Trophoblast cell (in vitro differentiated cells and primary cell): ENCODE measurements around the gene SLC39A2.
A peak's percentile ranks its signal among the peaks of the same experiment; 100 is the strongest.
"Not testable (repeated sequence)": the region's sequence is repeated elsewhere in the genome, so short reads cannot be mapped to it uniquely, and the experiment has no call there.

Experiments
- DNase-seq, 2 donors: peaks; one replicate each; pipeline ENCODE4 v3.0.0-alpha.2; 2016
- H2AFZ ChIP-seq: 2 replicates; pipeline ENCODE4 v1.6.1; 2013; ENCODE audit warnings: low read length, moderate library complexity, mild to moderate bottlenecking; ENCODE audit not compliant: insufficient read depth, poor library complexity
- H2AK5ac ChIP-seq: 2 replicates; pipeline ENCODE4 v1.6.1; 2013; ENCODE audit warnings: mild to moderate bottlenecking, low read length
- H2BK120ac ChIP-seq: 2 replicates; pipeline ENCODE4 v1.6.1; 2013; ENCODE audit warnings: low read length, mild to moderate bottlenecking, moderate library complexity; ENCODE audit not compliant: insufficient read depth, poor library complexity
- H2BK12ac ChIP-seq: 2 replicates; pipeline ENCODE4 v1.6.1; 2013; ENCODE audit warnings: mild to moderate bottlenecking, low read length, moderate library complexity
- H2BK5ac ChIP-seq: 2 replicates; pipeline ENCODE4 v1.6.1; 2013; ENCODE audit warnings: low read length, low read depth, moderate library complexity, mild to moderate bottlenecking; ENCODE audit not compliant: poor library complexity
- H3K14ac ChIP-seq: 2 replicates; pipeline ENCODE4 v1.6.1; 2013; ENCODE audit warnings: mild to moderate bottlenecking, low read length
- H3K18ac ChIP-seq: 2 replicates; pipeline ENCODE4 v1.6.1; 2013; ENCODE audit warnings: mild to moderate bottlenecking, low read length
- H3K23ac ChIP-seq: 2 replicates; pipeline ENCODE4 v1.6.1; 2013; ENCODE audit warnings: low read length
- H3K27ac ChIP-seq: 2 replicates; pipeline ENCODE4 v1.5.1; 2013; ENCODE audit warnings: low read depth, mild to moderate bottlenecking, inconsistent platforms, low read length, moderate library complexity
- H3K27me3 ChIP-seq: 2 replicates; pipeline ENCODE4 v1.6.1; 2013; ENCODE audit warnings: inconsistent platforms, mild to moderate bottlenecking, low read length, moderate library complexity; ENCODE audit not compliant: insufficient read depth
- H3K36me3 ChIP-seq, 2 experiments: 1 replicate in 1 of 2; 2 replicates in 1 of 2; pipeline ENCODE4 v1.6.1; 2013; ENCODE audit warnings: low read length in 2 of 2, mild to moderate bottlenecking in 2 of 2, moderate library complexity in 1 of 2; ENCODE audit not compliant: insufficient read depth in 2 of 2, control insufficient read depth in 1 of 2
- H3K4ac ChIP-seq: 2 replicates; pipeline ENCODE4 v1.6.1; 2013; ENCODE audit warnings: low read depth, mild to moderate bottlenecking, low read length, moderate library complexity
- H3K4me1 ChIP-seq, 2 experiments: 1 replicate in 1 of 2; 2 replicates in 1 of 2; pipeline ENCODE4 v1.6.1; 2013; ENCODE audit warnings: low read length in 2 of 2, mild to moderate bottlenecking in 2 of 2, moderate library complexity in 1 of 2; ENCODE audit not compliant: insufficient read depth in 2 of 2, control insufficient read depth in 1 of 2
- H3K4me2 ChIP-seq: 2 replicates; pipeline ENCODE4 v1.6.1; 2013; ENCODE audit warnings: inconsistent platforms, mild to moderate bottlenecking, low read length, moderate library complexity
- H3K4me3 ChIP-seq: 2 replicates; pipeline ENCODE4 v1.5.1; 2013; ENCODE audit warnings: mild to moderate bottlenecking, low read depth, low read length, inconsistent platforms
- H3K79me1 ChIP-seq: one replicate; pipeline ENCODE4 v1.6.1; 2013; ENCODE audit warnings: low read length
- H3K79me2 ChIP-seq: 2 replicates; pipeline ENCODE4 v1.6.1; 2013; ENCODE audit warnings: low read length, mild to moderate bottlenecking; ENCODE audit not compliant: control insufficient read depth, insufficient read depth, poor library complexity
- H3K9ac ChIP-seq: 2 replicates; pipeline ENCODE4 v1.6.1; 2013; ENCODE audit warnings: mild to moderate bottlenecking, low read length
- H3K9me3 ChIP-seq: 2 replicates; pipeline ENCODE4 v1.6.1; 2013; ENCODE audit warnings: low read depth, mild to moderate bottlenecking, control low read depth, inconsistent platforms, low read length; ENCODE audit not compliant: insufficient read depth
- H4K12ac ChIP-seq: 2 replicates; pipeline ENCODE4 v1.6.1; 2013; ENCODE audit warnings: low read depth, mild to moderate bottlenecking, low read length, moderate library complexity
- H4K8ac ChIP-seq: 2 replicates; pipeline ENCODE4 v1.6.1; 2013; ENCODE audit warnings: low read depth, mild to moderate bottlenecking, low read length, moderate library complexity
- H4K91ac ChIP-seq: one replicate; pipeline ENCODE4 v1.6.1; 2013; ENCODE audit warnings: low read depth, mild to moderate bottlenecking, low read length, moderate library complexity
- whole genome bisulfite sequencing: extraction: QIAGEN DNeasy Blood & Tissue Kit; methylation state at CpG from one replicate; pipeline ENCODE4 v1.1.7; 2013; ENCODE audit warnings: missing lambda C conversion rate; ENCODE audit not compliant: insufficient read length, insufficient coverage; ENCODE audit errors: extremely low coverage; 5-methylcytosine and 5-hydroxymethylcytosine counted together

SLC39A2 gene

GRCh38 chr14:20980906-20981305 lies 18.2 kb upstream of the SLC39A2 start:
- no peak overlapping the region for H2BK5ac ChIP-seq
- no peak overlapping the region for H3K23ac ChIP-seq
- no peaks in the 10 kb centered on the region for H3K9me3 ChIP-seq
- no peak overlapping the region for H3K14ac ChIP-seq
- H4K12ac ChIP-seq = no peak overlapping the region
- H3K27me3 ChIP-seq = no peaks in the 10 kb centered on the region
- H3K18ac ChIP-seq = no peak overlapping the region
- H3K4me3 ChIP-seq = no peak overlapping the region
- no peak overlapping the region for H2BK12ac ChIP-seq
- no peak overlapping the region for H4K91ac ChIP-seq
- no peaks in the 10 kb centered on the region for H3K36me3 ChIP-seq
- no peaks in the 10 kb centered on the region for H3K79me1 ChIP-seq
- no peak for DNase-seq
- no CpG with 5 or more reads among the region's 1 CpG for WGBS
- H3K4me2 ChIP-seq = no peak overlapping the region
- H3K9ac ChIP-seq = no peak overlapping the region
- H3K4ac ChIP-seq = no peak overlapping the region
- no peak overlapping the region for H2AK5ac ChIP-seq
- no peak overlapping the region for H2AFZ ChIP-seq
- peaks cover 0 to 2% of the 10 kb centered on the region in 2 experiments for H3K4me1 ChIP-seq
- H3K79me2 ChIP-seq = no peaks in the 10 kb centered on the region
- H3K27ac ChIP-seq = no peak overlapping the region
- no peak overlapping the region for H4K8ac ChIP-seq
- H2BK120ac ChIP-seq = no peak overlapping the region

DNA sequence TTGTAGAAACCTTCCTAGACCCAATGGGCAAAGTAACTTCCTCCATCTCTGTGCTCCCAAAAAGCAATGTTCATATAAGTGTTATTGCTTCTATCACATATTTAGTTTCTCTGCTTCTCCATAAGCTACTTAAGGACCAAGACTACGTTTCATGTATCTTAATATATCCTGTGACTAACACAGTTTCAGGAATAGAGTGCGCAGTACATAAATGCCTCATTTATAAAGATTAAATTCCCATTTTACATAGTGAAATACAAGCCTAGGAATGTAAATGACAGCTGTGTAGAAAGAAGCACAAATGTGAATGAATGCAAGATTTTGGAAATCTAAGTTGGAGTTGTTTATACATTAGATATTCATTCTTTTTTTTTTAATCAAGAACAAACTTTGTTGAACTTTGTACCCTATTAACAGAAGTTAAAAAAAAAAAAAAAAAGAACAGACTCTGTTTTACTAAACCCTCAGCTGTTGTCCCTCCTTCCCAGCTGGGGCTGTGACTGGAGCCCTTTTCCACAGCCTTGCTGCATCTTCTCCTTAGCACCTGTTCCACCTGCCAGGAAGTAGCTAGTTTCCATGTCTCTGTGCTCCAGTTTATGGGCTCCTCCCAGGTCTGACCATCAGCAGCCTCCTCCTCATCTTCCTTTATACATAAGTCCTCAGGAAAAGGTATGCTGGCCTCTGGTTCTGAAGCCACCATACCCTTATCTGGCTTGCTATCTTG lies 16.3 kb upstream of the SLC39A2 start:
- no peak overlapping the region for H4K12ac ChIP-seq
- H2AFZ ChIP-seq = no peak overlapping the region
- H3K36me3 ChIP-seq = no peaks in the 10 kb centered on the region
- H3K4me1 ChIP-seq = peaks cover 8 to 9% of the 10 kb centered on the region in 2 experiments
- DNase-seq = no peak
- no peak overlapping the region for H2BK120ac ChIP-seq
- H3K9me3 ChIP-seq = no peaks in the 10 kb centered on the region
- H3K4me2 ChIP-seq = no peak overlapping the region
- H2AK5ac ChIP-seq = no peak overlapping the region
- H4K91ac ChIP-seq = no peak overlapping the region
- H3K23ac ChIP-seq = no peak overlapping the region
- no peak overlapping the region for H2BK12ac ChIP-seq
- H3K27me3 ChIP-seq = no peaks in the 10 kb centered on the region
- H3K79me1 ChIP-seq = no peaks in the 10 kb centered on the region
- WGBS = no CpG with 5 or more reads among the region's 2 CpGs
- no peak overlapping the region for H3K4ac ChIP-seq
- H3K9ac ChIP-seq = no peak overlapping the region
- H4K8ac ChIP-seq = no peak overlapping the region
- no peak overlapping the region for H3K27ac ChIP-seq
- H3K14ac ChIP-seq = no peak overlapping the region
- no peak overlapping the region for H3K4me3 ChIP-seq
- H3K18ac ChIP-seq = no peak overlapping the region
- no peak overlapping the region for H2BK5ac ChIP-seq
- no peaks in the 10 kb centered on the region for H3K79me2 ChIP-seq

DNA sequence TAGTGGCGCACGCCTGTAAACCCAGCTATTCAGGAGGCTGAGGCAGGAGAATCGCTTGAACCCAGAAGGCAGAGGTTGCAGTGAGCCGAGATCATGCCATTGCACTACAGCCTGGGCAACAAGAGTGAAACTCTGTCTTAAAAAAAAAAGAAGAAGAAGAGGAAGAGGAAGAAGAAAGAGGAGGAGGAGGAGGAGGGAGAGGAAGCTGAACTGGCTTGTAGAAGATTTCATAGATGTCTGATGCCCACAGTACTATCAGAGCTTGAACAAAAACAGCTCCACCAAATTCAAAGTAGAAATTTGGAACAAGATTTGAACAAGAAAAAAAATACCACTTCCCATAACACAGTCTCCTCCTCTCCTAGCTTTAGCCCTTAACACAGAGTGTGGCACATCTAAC lies 13.4 kb upstream of the SLC39A2 start:
- H3K18ac ChIP-seq, H3K4ac ChIP-seq, H3K9me3 ChIP-seq, H2AFZ ChIP-seq, H4K91ac ChIP-seq, H3K14ac ChIP-seq, H3K79me2 ChIP-seq, H2BK120ac ChIP-seq, H3K23ac ChIP-seq, H3K4me2 ChIP-seq, H2AK5ac ChIP-seq, H3K27me3 ChIP-seq, H3K36me3 ChIP-seq, H3K79me1 ChIP-seq, H3K9ac ChIP-seq, H3K27ac ChIP-seq, H4K8ac ChIP-seq, H3K4me3 ChIP-seq, H2BK12ac ChIP-seq, H4K12ac ChIP-seq, DNase-seq, H2BK5ac ChIP-seq: not testable (repeated sequence)
- peaks cover 8 to 14% of the 10 kb centered on the region in 2 experiments for H3K4me1 ChIP-seq
- WGBS = no CpG with 5 or more reads among the region's 4 CpGs

- H2AK5ac ChIP-seq = no peak overlapping the region
- no peak overlapping the region for H3K27ac ChIP-seq
- no peak overlapping the region for H4K8ac ChIP-seq
- H2BK12ac ChIP-seq = no peak overlapping the region
- H4K12ac ChIP-seq = no peak overlapping the region
- H3K4me3 ChIP-seq = no peak overlapping the region
- H3K27me3 ChIP-seq = no peaks in the 10 kb centered on the region
- no peak overlapping the region for H3K14ac ChIP-seq
- H2BK5ac ChIP-seq = no peak overlapping the region
- no peak overlapping the region for H3K9ac ChIP-seq
- no peak overlapping the region for H2AFZ ChIP-seq
- peaks cover 1% of the 10 kb centered on the region for H3K79me2 ChIP-seq
- H2BK120ac ChIP-seq = no peak overlapping the region
- H3K4me2 ChIP-seq = no peak overlapping the region
- H3K4ac ChIP-seq = no peak overlapping the region
- WGBS = no CpG with 5 or more reads among the region's 2 CpGs
- H4K91ac ChIP-seq = no peak overlapping the region
- no peak overlapping the region for H3K18ac ChIP-seq
- H3K23ac ChIP-seq = no peak overlapping the region
- DNase-seq = peak; percentile 49 to 85
- H3K36me3 ChIP-seq = no peaks in the 10 kb centered on the region
- no peaks in the 10 kb centered on the region for H3K9me3 ChIP-seq
- H3K4me1 ChIP-seq = peaks cover 8 to 14% of the 10 kb centered on the region in 2 experiments
- H3K79me1 ChIP-seq = peaks cover 3% of the 10 kb centered on the region
Measured at GRCh38 chr14:20986811-20987210, 12.3 kb upstream of the SLC39A2 start.
